Measurements from ENCODE around the gene AGPAT3.
"Not testable (repeated sequence)": the region's sequence is repeated elsewhere in the genome, so short reads cannot be mapped to it uniquely, and the experiment has no call there.

The AGPAT3 gene

DNA sequence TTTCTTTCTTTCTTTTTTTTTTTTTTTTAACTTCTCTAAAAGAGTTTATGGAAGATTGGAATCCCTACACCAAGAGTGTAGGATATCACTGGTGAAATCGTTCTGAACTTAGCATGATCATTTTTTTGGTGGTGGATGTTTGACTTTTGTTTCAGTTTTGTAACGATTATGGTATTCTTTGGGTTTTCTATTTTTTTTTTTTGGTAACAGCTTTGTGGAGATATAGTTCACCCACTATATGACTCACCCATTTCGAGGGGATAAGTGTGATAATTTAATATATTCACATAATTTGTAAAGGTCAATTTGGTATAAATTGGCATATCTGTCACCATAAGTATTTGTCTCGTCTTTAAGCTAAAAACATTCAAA is 29.2 kb downstream of the AGPAT3 start:
- TF ChIP-seq, protein P1, sequence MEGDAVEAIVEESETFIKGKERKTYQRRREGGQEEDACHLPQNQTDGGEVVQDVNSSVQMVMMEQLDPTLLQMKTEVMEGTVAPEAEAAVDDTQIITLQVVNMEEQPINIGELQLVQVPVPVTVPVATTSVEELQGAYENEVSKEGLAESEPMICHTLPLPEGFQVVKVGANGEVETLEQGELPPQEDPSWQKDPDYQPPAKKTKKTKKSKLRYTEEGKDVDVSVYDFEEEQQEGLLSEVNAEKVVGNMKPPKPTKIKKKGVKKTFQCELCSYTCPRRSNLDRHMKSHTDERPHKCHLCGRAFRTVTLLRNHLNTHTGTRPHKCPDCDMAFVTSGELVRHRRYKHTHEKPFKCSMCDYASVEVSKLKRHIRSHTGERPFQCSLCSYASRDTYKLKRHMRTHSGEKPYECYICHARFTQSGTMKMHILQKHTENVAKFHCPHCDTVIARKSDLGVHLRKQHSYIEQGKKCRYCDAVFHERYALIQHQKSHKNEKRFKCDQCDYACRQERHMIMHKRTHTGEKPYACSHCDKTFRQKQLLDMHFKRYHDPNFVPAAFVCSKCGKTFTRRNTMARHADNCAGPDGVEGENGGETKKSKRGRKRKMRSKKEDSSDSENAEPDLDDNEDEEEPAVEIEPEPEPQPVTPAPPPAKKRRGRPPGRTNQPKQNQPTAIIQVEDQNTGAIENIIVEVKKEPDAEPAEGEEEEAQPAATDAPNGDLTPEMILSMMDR (IDR thresholded peaks at IDR 0.05): no peak
- H3K36me3 ChIP-seq (ENCODE audit: control insufficient read depth, insufficient read depth, low read length): no peaks in the 10 kb centered on the region
- no peak overlapping the region for H3K27ac ChIP-seq
- no peak overlapping the region for H3K4me2 ChIP-seq (ENCODE audit: low read length)
- H3K79me2 ChIP-seq: peaks cover 38% of the 10 kb centered on the region
- no peaks in the 10 kb centered on the region for H3K9me3 ChIP-seq (ENCODE audit: control insufficient read depth, low read length)
- H3K4me1 ChIP-seq: no peaks in the 10 kb centered on the region
- no peaks in the 10 kb centered on the region for H3K27me3 ChIP-seq (ENCODE audit: control insufficient read depth, insufficient read depth, low read length)
- no peak overlapping the region for H3K4me3 ChIP-seq (ENCODE audit: low read depth, low read length)
- H3K9ac ChIP-seq: no peak overlapping the region
- H2AFZ ChIP-seq: no peak overlapping the region

DNA sequence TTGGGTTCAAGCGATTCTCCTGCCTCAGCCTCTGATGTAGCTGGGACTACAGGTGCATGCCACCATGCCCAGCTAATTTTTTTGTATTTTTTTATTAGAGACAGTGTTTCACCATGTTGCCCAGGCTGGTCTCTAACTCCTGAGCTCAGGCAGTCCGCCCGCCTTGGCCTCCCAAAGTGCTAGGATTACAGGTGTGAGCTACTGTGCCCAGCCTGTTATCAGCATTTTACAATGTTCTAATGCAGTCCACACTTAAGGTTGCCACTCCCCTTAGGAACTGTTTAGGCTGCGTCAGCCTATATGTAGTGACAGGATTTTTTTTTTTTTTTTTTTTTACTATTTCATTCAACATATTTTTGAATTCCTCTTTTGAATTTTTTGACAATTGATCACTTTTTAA is 30.2 kb downstream of the AGPAT3 start:
- no peak overlapping the region for H3K4me2 ChIP-seq (ENCODE audit: low read length)
- TF ChIP-seq, protein P1 (IDR thresholded peaks at IDR 0.05): no peak
- H3K9ac ChIP-seq: no peak overlapping the region
- no peak overlapping the region for H3K4me3 ChIP-seq (ENCODE audit: low read depth, low read length)
- no peak overlapping the region for H3K27ac ChIP-seq
- no peaks in the 10 kb centered on the region for H3K27me3 ChIP-seq (ENCODE audit: control insufficient read depth, insufficient read depth, low read length)
- H3K4me1 ChIP-seq: no peaks in the 10 kb centered on the region
- H3K36me3 ChIP-seq (ENCODE audit: control insufficient read depth, insufficient read depth, low read length): no peaks in the 10 kb centered on the region
- H3K9me3 ChIP-seq (ENCODE audit: control insufficient read depth, low read length): no peaks in the 10 kb centered on the region
- peaks cover 40% of the 10 kb centered on the region for H3K79me2 ChIP-seq
- no peak overlapping the region for H2AFZ ChIP-seq

DNA sequence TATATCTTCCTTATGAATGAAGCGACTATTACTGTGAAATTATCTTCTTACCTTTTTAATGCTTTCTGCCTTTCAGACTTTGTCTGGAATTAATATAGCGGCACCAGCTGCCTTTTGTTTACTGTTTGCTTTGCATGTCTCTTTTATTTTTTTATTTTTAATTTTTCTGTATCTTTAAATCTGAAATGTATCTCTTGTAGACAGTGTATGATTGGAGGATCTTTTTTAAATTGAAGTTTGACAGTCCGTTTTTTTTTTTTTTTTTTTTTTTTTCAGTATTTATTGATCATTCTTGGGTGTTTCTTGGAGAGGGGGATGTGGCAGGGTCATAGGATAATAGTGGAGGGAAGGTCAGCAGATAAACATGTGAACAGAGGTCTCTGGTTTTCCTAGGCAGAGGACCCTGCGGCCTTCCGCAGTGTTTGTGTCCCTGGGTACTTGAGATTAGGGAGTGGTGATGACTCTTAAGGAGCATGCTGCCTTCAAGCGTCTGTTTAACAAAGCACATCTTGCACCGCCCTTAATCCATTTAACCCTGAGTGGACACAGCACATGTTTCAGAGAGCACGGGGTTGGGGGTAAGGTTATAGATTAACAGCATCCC is 31.8 kb downstream of the AGPAT3 start:
- not testable (repeated sequence) for H3K27ac ChIP-seq; H3K9me3 ChIP-seq (ENCODE audit: control insufficient read depth, low read length); H3K4me2 ChIP-seq (ENCODE audit: low read length); H2AFZ ChIP-seq; H3K4me3 ChIP-seq (ENCODE audit: low read depth, low read length); H3K4me1 ChIP-seq; H3K36me3 ChIP-seq (ENCODE audit: control insufficient read depth, insufficient read depth, low read length); H3K27me3 ChIP-seq (ENCODE audit: control insufficient read depth, insufficient read depth, low read length); H3K9ac ChIP-seq
- H3K79me2 ChIP-seq: peaks cover 47% of the 10 kb centered on the region

DNA sequence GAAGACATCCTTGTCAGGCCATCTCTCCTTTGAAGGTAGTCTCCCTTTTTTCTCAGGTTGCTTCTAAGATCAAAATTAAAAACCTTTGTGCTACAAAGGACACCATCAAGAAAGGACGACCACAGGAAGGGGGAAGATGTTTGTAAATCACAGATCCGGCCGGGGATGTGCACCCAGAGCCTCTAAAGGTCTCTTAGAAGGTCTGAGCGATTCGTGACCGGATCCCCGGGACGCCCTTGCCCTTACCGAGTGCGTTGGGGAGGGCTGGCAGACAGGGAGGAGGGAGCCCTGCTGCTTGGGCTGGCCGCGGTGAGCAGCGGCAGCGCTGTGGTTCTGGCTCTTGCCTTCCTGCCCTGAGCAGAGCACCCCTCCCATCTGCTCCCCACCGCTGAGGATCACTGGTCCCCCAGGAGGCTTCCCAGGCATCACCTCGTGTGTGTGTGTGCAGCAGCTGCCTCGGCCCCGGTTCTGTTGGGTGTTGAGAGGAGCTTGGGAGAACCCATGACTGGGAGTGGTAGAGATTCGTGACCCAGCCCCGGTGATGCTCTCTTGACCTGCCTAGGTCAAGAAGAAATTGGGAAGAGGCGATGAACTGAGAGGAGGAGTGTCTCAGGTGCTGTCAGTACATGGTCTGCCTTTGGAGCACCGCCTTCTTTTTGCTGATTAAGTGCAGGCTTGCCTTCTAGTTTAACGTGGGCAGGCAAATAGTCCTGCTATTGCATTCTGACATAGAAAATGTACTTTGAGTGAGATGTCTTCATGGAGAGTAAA is 34.5 kb downstream of the AGPAT3 start:
- Histone ChIP-seq H2AFZ (no peak overlapping the region), H3K4me1 (no peaks in the 10 kb centered on the region), H3K9me3 (ENCODE audit: control insufficient read depth, low read length) (no peaks in the 10 kb centered on the region), H3K36me3 (ENCODE audit: control insufficient read depth, insufficient read depth, low read length) (no peaks in the 10 kb centered on the region), H3K27me3 (ENCODE audit: control insufficient read depth, insufficient read depth, low read length) (no peaks in the 10 kb centered on the region), H3K4me2 (ENCODE audit: low read length) (no peak overlapping the region), H3K9ac (no peak overlapping the region), H3K27ac (no peak overlapping the region), H3K79me2 (peaks cover 49% of the 10 kb centered on the region), H3K4me3 (ENCODE audit: low read depth, low read length) (no peak overlapping the region)
- TF ChIP-seq, protein P1 (IDR thresholded peaks at IDR 0.05): no peak

DNA sequence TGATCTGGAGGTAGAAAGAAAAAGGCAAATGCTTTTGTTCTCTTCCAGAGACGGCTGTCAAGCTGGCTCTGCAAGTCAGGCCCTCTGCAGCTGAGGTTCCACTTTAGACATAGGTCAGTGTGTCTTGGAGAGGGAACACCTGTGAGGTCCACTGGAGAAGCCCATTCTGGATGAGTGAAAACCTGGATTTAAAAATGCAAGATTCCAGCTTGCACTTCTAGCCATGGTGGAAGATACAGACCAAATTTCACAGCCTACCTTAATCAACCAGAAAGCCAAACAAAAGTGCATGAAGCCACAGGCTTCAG is 35.0 kb downstream of the AGPAT3 start:
- no peak overlapping the region for H3K4me2 ChIP-seq (ENCODE audit: low read length)
- H3K36me3 ChIP-seq (ENCODE audit: control insufficient read depth, insufficient read depth, low read length): no peaks in the 10 kb centered on the region
- H3K79me2 ChIP-seq: peaks cover 49% of the 10 kb centered on the region
- H3K9me3 ChIP-seq (ENCODE audit: control insufficient read depth, low read length): no peaks in the 10 kb centered on the region
- TF ChIP-seq, protein P1 (IDR thresholded peaks at IDR 0.05): no peak
- H3K4me3 ChIP-seq (ENCODE audit: low read depth, low read length): no peak overlapping the region
- no peak overlapping the region for H3K9ac ChIP-seq
- H3K27ac ChIP-seq: no peak overlapping the region
- no peaks in the 10 kb centered on the region for H3K27me3 ChIP-seq (ENCODE audit: control insufficient read depth, insufficient read depth, low read length)
- no peaks in the 10 kb centered on the region for H3K4me1 ChIP-seq
- H2AFZ ChIP-seq: no peak overlapping the region

Measured in parathyroid adenoma (tissue), 2 donors.